NCI-H2196 (cell line): ENCODE data around the gene HMGB1.
"Not testable (repeated sequence)": the region's sequence is repeated elsewhere in the genome, so short reads cannot be mapped to it uniquely, and the experiment has no call there.

Source experiments
- DNase-seq: peaks from one replicate; lab custom pipeline; 2025; ENCODE audit not compliant: unreplicated experiment; lab: John Stamatoyannopoulos, UW

The HMGB1 gene

DNA sequence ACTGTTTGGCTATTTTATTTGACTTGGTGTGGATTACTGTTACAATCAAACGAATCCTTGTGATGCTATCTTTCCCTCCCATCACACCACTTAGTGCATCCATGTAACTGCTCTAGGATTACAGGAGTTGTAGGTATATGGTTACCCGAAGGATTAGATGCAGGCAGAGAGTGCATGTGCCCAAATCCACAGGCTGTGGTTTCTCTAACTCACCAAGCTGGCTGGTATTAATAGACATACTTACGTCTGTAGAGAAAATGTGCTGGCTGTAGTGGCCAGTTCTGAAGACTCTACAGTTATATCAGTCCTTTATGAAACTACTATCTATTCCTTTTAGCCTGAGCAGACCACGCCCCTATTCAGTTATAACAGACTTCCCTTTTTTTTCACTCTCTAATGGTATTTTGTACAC is 1.1 kb upstream of the HMGB1 start:
- no peak for DNase-seq

GRCh38 chr13:30466358-30466714 is 600 bp upstream of the HMGB1 start:
- DNase-seq: no peak

- DNase-seq: no peak
These were observed 468 bp downstream of the HMGB1 start for GRCh38 chr13:30465343-30465592.

GRCh38 chr13:30464496-30465342 is 1.0 kb downstream of the HMGB1 start:
- DNase-seq: peak; percentile 65

DNA sequence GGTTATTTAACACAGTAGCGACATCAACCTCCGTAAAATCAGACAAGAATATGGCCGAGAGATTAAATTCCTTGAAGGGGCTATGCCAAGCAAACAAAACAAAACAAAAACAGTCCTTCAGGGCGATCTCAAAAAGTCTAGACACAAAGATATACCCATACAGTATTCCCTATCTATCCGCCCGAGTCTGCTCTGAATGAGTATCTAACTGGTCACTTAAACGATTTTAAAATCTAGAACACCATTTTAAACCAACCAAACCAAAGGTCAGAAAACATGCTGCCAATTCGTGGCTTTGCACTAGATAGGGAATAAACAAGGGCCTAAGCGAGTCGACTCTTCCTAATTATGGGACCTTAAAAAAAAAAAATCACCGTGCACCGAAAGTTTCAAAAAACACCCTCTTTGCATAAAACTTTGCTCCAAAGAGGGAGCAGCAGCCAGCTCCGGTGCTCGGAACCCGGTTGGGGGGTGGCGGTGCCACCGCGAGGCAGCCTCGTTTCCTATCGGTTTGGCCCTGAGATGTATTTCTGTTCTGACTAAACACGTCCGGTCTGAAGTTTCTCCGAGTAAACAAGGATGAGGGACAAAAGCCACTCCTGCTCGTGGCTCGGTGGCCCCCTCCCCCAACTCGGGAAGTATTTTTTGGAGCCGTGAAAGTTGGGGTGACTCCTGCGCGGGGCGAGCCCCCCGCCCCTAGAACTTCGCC is 1.8 kb downstream of the HMGB1 start:
- DNase-seq: no peak

GRCh38 chr13:30461279-30462066 is 4.3 kb downstream of the HMGB1 start:
- DNase-seq: not testable (repeated sequence)

DNA sequence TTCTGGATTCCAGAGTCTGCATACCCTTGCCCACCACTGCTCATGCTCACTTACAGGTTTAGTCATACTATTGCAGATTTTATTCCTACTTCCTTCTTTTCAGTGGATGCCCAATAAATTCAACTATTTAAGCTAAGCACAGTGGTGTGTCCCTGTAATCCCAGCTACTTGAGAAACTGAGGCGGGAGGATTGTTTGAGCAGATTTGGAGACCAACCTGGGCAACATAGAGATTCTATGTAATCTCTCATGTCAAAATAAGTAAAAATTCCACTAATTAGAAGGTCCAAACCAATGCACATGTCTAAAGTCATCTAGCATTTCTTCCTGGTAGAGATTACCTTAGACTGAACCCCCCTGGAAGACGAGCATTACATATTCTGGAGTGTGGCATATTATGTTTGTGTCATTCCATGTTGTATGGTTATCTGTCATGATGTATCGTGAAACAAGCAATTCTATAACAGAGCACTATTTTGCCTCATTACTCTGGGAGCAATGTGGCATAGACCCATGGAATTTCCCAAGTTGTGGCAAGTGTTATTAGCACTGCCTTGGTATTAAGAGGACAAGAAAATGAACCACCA is 8.3 kb downstream of the HMGB1 start:
- no peak for DNase-seq

DNA sequence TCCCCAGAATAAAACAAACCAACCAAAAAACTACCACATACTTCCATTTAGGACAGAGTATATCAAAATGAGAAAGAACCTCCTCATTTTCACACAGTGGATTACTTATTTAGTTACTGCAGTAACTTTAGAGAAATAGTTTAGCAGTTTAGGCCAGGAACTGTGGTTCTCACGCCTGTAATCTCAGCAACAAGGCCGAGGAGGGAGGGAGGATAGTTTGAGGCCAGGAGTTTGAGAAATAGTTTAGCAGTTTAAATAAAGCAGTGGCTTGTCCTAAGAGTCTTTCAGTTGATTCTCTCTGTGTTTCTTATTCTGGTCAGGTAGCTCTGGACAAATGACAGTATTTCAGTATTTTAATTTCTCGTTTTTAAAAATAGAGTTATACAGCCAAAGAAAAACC is 9.4 kb downstream of the HMGB1 start:
- DNase-seq: no peak

DNA sequence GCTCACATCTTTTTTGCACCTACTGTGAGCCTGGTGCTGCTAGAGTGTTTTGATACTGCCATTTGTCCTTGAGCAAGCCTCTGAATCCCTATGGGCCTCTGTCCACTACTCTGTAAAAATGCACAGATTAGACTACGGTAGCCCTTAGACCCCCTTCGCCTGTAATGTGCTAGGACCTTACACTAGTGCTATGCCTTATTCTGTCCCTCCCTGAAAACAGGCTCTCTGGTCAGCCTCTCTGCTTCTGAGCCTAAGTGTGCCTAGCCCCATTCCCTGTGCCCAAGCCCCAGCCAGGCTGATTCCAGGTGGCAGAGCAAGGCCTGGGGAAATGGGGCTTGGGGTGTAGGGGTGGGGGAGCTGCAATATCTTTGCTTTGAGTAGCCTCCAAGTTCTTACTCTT is 10.7 kb downstream of the HMGB1 start:
- no peak for DNase-seq

GRCh38 chr13:30453727-30454126 is 12.0 kb downstream of the HMGB1 start:
- no peak for DNase-seq

DNA sequence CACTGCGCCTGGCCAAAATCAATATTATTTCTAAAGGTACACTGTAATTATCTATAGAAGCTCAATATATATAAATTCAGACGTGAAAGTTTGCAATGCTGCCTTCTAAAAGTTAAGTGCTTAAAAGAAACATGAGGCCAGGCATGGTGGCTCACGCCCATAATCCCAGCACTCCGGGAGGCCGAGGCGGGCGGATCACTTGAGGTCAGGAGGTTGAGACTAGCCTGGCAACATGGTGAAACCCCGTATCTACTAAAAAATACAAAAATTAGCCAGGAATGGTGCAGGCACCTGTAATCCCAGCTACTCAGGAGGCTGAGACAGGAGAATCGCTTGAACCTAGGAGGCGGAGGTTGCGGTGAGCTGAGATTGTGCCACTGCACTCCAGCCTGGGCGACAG is 14.3 kb downstream of the HMGB1 start:
- not testable (repeated sequence) for DNase-seq

GRCh38 chr13:30450066-30450465 is 15.7 kb downstream of the HMGB1 start:
- no peak for DNase-seq

- no peak for DNase-seq
These were observed 17.3 kb downstream of the HMGB1 start for GRCh38 chr13:30448441-30448840.

DNA sequence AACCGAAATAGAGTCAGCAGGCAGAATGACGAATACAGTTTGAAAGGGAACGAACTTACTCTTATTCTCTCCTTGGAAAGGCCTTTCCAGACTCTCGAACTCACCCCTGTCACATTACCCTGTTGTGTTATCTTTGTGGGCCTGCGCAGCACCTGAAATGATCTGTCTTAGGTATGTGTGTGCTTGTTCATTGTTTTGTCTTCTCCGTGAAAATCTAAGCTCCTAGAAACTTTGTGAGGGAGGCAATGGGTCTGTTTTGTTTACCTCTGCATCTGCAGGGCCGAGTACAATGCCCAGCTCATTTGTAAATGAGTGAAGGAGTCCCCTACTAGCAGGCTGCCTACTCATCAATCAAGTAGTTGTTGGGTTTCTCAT is 19.6 kb downstream of the HMGB1 start:
- no peak for DNase-seq

DNA sequence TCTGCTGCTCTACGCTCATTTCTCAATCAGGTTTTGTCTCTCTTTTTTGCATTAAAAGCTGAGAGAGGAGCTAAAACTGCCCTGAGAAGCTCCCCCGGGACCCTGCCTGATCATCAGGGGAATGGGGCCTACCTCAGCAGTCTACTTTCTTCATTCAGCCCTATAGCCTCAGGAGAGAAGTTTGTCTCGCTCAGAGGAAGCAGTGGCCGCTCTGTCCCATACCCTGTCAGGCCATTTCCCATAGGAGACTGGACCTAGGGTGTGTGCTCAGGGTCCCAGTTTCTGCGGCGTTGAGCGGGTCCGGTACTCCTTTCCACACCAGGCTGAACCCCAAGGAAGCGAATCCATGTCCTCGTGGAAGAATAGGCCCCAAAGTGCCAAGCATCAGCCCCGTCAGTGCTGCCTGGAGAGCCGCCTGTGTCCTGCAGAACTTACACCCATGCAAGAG is 21.8 kb downstream of the HMGB1 start:
- no peak for DNase-seq

DNA sequence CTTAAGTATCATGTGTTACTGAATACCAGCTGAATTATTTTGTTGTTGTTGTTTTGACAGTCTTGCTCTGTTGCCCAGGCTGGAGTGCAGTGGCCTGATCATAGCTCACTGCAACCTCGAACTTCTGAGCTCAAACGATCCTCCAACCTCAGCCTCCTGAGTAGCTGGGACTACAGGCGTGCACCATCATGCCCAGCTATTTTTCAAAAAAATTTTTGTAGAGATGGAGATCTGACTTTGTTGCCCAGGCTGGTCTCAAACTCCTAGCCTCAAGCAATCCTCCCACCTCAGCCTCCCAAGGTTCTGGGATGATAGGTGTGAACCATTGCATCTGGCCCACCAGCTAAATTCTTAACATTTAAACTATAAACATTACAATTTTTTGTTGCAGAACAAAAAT is 22.2 kb downstream of the HMGB1 start:
- not testable (repeated sequence) for DNase-seq

DNA sequence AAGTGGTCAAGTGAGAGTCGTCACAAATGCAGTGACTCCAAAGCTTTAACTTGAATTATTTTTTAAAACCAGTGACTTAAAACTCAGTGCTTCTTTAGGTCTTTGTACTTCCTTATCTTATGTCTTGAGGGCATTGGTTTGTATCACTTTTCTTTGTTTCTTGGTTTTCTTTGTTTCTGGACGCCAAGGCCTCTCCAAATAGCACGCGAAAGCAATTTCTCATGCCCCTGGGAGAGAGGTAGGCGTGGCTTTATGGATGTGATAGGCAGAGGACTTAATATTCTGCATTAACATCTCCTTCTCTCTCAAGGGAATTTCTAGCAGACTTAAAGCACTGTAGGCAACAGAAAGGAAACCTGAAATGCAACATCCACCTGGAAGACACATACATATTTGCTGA is 22.8 kb downstream of the HMGB1 start:
- DNase-seq: no peak

GRCh38 chr13:30440910-30441703 is 24.6 kb downstream of the HMGB1 start:
- DNase-seq: no peak

DNA sequence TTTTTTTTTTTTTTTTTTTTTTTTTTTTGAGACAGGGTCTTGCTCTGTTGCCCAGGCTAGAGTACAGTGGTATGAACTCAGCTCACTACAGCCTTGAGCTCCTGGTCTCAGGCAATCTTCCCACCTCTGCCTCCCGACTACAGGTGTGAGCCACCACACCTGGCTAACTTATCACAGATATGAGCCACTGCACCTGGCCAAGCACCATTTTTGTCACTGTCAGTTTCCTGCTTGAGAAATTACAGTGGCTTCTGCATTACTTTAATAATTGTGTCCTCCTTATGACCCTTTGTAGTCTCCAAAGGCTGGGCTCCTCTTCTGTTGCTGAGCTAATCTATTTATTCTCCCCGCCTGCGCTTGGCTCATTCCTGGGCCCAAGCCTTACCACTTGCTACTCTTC is 27.4 kb downstream of the HMGB1 start:
- DNase-seq: no peak

- DNase-seq: no peak
These were observed 28.6 kb downstream of the HMGB1 start for GRCh38 chr13:30437177-30437576.

- DNase-seq: no peak
These were observed 29.8 kb downstream of the HMGB1 start for GRCh38 chr13:30435911-30436451.
